RWPE1 (cell line): ENCODE results near the gene CCNY.
A peak's percentile ranks its signal among the peaks of the same experiment; 100 is the strongest.
"Not testable (repeated sequence)": the region's sequence is repeated elsewhere in the genome, so short reads cannot be mapped to it uniquely, and the experiment has no call there.

ENCODE experiments used
- CTCF ChIA-PET: fragments of 350-600 bp; sonication (Branson Sonifier 250); formaldehyde crosslinking; extraction: SDS; loops from one replicate; lab custom pipeline; 2021; lab: Yijun Ruan, JAX
- POLR2A ChIA-PET: fragments of 400-600 bp; formaldehyde crosslinking; extraction: SDS; loops from one replicate; lab custom pipeline; 2020; ENCODE audit warnings: antibody characterized with exemption; ENCODE audit not compliant: low non-redundant PET; lab: Yijun Ruan, JAX
- DNase-seq: peaks from one replicate; pipeline ENCODE4 v3.0.0; 2012; ENCODE audit warnings: low spot score
- H3K27ac ChIP-seq: fragments of 450-650 bp; 2 replicates; pipeline ENCODE4 v1.5.1; 2017
- CTCF ChIP-seq: fragments of 450-650 bp; conservative IDR thresholded peaks from 2 replicates; pipeline ENCODE4 v1.5.1; 2017; ENCODE audit warnings: low read depth, mild to moderate bottlenecking

CCNY gene

GRCh38 chr10:35407696-35408095, 71.4 kb downstream of the CCNY start:
- CTCF ChIA-PET, POLR2A ChIA-PET, DNase-seq, H3K27ac ChIP-seq: not testable (repeated sequence)

DNA sequence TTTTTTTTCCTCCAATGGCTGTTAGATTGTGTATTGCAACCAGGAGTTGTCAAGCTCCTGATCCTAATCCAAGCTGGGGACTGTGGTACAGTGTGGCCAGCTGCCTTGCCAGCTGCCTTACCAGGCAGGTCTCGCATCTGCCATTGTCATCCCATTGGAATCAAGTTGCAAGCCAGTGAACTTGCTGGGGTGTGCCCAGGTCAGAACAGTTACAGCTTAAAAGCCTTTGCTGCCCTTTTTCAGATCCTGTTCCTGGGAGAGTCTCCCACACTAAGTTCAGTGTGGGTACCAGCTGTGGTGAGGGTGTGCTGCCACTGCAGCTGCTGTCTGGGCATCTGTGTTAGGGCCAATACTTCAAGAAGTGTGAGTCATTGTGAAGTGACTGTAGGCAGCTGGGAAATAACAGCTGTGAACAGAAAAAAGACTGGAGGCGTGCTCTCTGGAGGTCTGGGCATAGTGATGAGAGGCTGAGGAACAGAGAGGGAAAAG, 72.8 kb downstream of the CCNY start:
- POLR2A ChIA-PET, result no interaction called here
- CTCF ChIA-PET, result interaction anchor here (0.5 kb wide), 1 partner anchor 811 kb away, joined by 3 read pairs; no protein-coding TSS in a partner anchor
- DNase-seq, result peak; percentile 57
- H3K27ac ChIP-seq, result peak overlapping the region; percentile 75
- TF ChIP-seq CTCF, result no peak

- CTCF ChIA-PET, result no interaction called here
- peak overlapping the region; percentile 75; the same call in 1 of the 2 replicates for H3K27ac ChIP-seq
These were observed 73.5 kb downstream of the CCNY start for GRCh38 chr10:35409808-35410207.

GRCh38 chr10:35412003-35412723, 75.9 kb downstream of the CCNY start:
- peak overlapping the region; percentile 52; the same call in 1 of the 2 replicates for H3K27ac ChIP-seq
- no peak for DNase-seq
- CTCF ChIA-PET, result interaction anchor here (0.6 to 0.7 kb wide), 2 partner anchors 108 to 585 kb away, joined by 3 to 4 read pairs; no protein-coding TSS in a partner anchor
- POLR2A ChIA-PET, result no interaction called here
- TF ChIP-seq CTCF, result no peak

More at GRCh38 chr10:35409808-35410207, 73.5 kb downstream of the CCNY start:
- no peak for DNase-seq
- no peak for TF ChIP-seq CTCF
- POLR2A ChIA-PET, result no interaction called here

DNA sequence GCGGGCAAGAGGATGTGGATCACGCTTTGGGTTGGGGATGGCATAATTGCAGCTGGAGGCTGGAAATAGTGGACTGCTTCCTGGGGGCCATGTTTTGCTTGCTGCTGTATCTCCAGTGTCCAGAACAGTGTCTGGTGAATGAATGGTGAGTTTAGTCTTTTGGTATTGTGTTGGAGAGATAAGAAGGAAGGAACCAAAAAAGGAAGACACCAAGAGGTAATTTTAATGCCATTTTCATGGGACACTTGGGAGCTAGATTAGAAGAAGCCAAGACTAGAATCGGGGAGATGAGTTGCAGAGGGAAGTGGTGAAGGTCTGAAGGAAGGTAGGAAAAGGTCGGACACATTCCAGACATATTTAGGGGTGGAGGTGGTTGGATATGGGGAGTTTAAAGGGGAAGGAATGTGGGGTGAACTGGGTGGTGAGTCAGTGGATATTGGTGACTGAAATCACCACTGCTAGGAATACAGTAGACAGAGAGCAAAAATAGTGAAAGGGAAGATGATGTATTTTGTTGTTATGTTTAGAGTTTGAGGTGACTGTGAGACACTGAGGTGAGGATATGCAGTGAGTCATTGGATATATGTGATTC, 76.7 kb downstream of the CCNY start:
- H3K27ac ChIP-seq, result peak overlapping the region; percentile 52; the same call in 1 of the 2 replicates
- ChIA-PET POLR2A (no interaction called here), CTCF (interaction anchor here (0.5 kb wide), 1 partner anchor 184 kb away, joined by 4 read pairs; no protein-coding TSS in a partner anchor)
- peak; percentile 86 for DNase-seq
- no peak for TF ChIP-seq CTCF

DNA sequence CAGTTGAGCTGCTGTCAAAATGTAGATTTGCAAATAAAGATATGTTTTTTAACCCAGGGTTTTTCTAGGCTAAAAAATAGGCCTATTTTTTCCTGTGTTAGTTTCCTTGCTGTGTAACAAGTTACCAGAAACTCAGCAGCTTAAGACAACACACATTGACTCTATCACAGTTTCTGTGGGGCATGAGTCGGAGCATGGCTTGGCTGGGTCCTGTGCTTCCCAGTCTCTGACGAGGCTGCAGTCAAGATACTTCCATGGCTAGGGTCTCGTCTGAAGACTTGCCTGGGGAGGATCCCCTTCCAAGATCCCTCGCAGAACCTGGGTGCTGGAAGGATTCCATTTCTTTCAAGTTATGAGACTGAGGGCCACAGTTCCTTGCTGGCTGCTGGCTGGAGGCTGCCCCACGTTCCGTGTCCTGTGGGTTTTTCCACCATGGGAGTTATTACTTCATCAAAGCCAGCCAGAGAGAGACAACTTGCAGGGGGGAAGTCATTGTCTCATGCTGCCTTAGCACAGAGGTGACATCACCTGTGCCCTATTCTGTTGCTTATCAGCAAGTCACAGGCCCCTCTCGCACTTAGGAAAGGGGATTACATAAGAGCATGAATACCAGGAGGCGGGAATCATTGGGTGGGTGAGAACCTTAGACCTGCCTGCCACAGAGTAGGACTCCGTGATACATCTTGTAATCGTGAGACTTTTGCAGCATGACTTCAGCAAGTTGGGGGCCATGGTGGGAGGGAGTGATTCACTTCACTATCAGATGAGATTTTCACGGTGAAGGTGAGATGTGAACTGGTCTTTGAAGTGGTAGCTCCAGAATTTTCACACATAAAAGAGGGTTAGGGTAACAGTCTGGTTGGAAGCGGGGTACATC, 77.9 kb downstream of the CCNY start:
- CTCF ChIA-PET, result interaction anchor here (0.5 kb wide), 1 partner anchor 185 kb away, joined by 4 read pairs; no protein-coding TSS in a partner anchor
- H3K27ac ChIP-seq, result peak overlapping the region; percentile 43; the same call in 1 of the 2 replicates
- no peak for TF ChIP-seq CTCF
- POLR2A ChIA-PET, result no interaction called here
- DNase-seq, result no peak
